GM21529 (cell line): ENCODE measurements around the gene AKAP13.
A peak's percentile ranks its signal among the peaks of the same experiment; 100 is the strongest.
"Not testable (repeated sequence)": the region's sequence is repeated elsewhere in the genome, so short reads cannot be mapped to it uniquely, and the experiment has no call there.

Experiments used
- ATAC-seq: cut with Tn5 transposase; IDR thresholded peaks from one replicate; pipeline ENCODE4 v1.9.1; 2021; ENCODE audit not compliant: unreplicated experiment

AKAP13 gene

DNA sequence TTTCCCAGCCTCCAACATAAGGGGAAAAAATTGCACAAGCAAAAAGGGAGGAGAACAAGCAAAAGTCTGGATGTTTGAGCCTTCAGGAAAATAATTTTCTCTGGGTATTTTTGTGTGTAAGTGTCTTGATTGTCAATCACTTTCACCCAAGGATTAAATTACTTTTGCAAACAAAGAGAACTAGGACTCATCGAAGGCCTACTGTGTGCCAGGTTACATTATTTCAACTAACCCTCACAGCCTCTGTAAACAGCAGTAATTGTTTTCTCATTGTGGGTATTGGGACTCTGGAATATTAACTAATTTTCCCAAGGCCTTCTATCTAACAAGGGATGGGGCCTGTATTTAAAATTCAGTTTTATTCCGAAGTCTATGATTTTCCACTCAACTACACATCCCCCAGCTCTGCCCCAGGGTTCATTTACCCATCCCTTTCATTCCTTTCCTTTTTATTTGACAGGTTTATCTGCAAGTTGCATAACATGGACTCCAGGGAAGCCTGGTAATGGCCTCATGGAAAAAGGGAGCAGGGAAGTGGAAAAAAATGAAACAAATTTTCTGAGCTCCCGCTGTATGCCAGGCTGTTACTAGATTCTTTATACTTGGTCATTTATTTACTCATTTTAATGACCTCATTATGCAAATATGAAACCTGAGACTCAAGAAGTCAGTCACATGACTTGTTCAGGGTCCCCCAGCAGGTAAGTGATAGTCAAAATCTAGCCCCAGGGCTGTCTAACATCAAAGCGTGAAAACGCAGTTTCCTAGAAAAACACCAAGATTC lies 32.9 kb upstream of the AKAP13 start:
- ATAC-seq = not testable (repeated sequence)

DNA sequence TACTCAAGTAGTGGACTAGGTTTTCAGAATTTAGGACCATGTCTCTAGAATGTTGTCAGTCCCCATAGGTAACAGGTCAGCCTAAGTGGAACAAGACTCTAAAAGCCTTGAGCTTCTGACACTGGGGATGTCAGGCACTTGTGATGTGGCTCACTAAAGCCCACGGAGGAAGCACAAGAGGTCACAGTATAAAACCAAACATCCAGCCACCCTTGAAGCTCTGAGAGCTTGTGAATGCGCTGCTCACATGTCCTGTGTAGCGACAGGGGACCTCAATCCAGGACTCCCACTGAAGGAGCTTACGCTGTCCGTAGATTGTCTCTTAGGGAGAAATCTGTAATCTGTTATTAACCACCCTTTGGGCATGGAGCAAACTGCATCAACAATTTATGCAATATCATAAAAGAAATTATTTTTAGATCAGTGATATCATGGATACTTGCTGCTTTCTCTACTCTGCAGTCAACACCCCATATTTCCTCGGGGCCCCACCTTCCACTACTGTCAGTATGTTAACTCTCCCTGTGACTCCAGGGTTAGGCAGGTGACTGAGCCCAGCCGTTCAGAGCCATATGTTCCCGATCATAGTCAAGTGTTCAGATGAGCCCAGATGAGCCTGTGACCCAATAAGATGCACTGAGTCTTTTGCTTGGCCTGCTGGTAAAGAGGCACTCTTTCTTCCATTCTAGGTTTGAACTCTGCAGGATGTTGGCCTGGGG lies 32.2 kb upstream of the AKAP13 start:
- not testable (repeated sequence) for ATAC-seq

DNA sequence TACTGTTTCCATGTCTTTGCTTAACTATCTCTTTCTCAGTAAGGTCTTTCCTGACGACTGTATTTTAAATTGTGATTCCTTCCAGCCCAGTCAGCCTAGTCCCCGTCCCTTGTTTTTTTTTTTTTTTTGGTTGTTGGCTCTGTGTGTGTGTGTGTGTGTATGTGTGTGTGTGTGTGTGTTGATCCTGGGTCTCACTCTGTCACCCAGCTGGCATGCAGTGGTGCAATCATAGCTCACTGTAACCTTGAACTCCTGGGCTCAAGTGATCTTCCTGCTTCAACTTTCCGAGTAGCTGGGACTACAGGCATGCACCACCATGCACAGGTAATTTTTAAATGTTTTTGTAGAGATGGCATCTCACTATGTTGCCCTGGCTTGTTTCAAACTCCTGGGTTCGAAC lies 31.3 kb upstream of the AKAP13 start:
- ATAC-seq = not testable (repeated sequence)

GRCh38 chr15:85350395-85350794 lies 30.0 kb upstream of the AKAP13 start:
- ATAC-seq = no peak

- ATAC-seq = not testable (repeated sequence)
Observed at GRCh38 chr15:85351501-85351900, 28.9 kb upstream of the AKAP13 start.

GRCh38 chr15:85351965-85352364 lies 28.4 kb upstream of the AKAP13 start:
- ATAC-seq = no peak

- no peak for ATAC-seq
Observed at GRCh38 chr15:85353516-85353915, 26.9 kb upstream of the AKAP13 start.

DNA sequence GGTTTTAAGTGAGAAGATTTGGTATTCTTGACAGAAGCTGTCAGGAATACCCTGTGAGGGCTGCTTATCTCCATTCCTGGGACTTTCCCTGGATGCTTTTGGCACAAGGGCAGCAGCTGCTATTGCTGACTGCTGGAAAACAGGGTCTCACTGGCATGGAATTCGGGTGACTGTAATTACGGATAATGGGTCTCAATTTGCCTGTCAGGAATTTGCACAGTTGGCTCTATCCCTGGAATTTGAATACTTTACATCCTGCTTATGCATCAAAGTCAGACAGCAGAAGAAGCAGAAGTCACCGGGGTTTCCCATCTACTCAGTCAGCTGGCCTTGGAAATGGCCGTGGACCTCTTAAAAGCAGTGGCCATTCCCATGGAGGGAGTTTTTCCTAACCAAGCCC lies 25.9 kb upstream of the AKAP13 start:
- ATAC-seq = no peak

- no peak for ATAC-seq
Observed at GRCh38 chr15:85354948-85355347, 25.5 kb upstream of the AKAP13 start.

DNA sequence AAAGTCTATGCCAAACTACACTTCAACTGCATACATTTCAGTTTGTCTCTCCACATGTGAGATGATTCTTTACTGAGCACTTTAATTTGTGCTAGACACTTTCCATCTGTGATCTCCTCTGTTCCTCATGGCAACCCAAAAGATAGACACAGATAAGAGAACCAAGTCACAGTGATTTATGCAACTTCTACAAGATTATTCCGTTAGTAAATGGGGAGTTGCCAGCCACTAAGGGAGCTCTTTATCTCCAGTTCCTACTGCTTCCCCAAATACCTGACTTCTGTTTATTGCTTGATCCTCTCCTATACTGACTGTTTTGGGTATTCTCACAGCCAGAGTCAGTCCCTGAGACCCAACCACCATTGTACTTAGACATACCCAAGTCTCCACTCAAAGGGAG lies 24.1 kb upstream of the AKAP13 start:
- no peak for ATAC-seq

GRCh38 chr15:85361323-85361722 lies 19.1 kb upstream of the AKAP13 start:
- peak; percentile 74 for ATAC-seq

DNA sequence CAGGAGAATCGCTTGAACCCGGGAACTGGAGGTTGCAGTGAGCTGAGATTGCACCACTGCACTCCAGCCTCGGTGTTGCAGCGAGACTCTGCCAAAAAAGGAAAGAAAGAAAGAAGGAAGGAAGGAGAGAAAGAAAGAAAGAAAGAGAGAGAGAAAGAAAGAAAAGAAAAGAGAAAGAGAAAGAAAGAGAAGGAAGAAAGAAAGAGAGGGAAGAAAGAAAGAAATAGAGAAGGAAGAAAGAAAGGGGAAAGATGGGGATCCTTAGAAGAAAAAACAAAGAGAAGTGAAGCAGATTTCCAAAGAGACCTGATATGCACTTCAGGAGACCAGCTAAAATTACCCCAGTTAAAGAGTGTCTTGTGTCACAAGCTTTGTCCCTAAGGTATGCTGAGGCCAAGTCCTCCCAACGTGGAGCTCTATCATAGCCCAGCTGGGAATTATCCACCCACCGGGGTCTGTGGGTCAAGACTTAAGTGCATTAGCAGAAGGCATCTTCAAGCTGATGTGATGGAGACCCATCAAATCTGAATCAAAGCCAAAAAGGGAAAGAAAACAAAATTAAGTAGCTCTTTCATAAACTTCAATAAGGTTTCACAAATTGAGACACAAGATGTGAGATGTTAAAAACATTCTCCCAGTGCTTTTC lies 17.8 kb upstream of the AKAP13 start:
- no peak for ATAC-seq

GRCh38 chr15:85365980-85366379 lies 14.4 kb upstream of the AKAP13 start:
- no peak for ATAC-seq

DNA sequence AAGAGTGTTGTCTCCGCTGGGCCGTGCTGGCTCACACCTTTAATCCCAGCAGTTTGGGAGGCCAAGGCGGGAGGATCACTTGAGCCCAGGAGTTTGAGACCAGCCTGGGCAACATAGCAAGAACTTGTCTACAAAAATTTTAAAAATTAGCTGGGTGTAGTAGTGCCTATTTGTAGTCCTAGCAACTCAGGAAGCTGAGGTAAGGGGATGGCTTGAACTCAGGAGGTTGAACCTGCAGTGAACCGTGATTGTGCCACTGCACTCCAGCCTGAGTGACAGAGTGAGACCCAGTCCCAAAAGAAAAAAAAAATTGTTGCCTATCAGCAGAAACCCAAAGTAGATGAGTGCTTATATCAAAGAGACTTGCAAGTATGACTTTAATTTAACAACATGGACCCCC lies 12.7 kb upstream of the AKAP13 start:
- no peak for ATAC-seq

DNA sequence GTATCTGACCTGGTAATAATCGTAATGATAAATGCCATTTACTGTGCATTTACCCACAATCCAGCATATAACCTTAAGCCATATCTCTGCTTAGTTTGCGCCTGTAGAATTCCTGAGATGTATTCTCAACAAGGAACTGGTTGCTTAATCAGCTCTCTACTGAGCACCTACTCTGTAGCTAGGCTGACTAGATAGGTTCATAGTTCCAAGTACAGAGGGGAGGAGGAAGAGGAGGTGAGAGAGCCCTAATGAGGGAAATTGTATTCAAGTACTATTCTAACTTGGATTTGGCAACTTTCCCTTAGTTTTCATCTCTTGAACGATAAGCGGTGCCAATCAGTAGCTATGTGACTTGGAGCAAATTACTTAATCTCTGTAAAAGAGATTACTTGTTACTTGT lies 5.6 kb upstream of the AKAP13 start:
- ATAC-seq = no peak

DNA sequence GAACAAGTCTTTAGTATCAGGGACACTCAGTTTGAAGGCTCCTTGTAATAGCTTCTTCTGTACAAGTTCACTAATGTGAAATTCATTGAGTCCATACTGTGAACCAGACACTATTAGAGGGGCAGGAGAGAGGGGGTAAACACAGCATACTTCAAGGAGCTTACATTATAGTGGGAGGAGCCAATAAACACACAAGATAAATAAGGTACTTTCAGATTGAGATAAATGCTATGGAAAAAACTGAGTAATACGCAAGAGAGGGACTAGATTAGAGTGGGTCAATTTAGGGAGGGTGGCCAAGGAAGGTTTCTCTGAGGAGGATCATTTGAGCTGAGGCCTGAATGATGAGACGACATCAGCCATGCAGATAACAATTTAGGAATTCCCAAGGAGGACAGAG lies 3.1 kb upstream of the AKAP13 start:
- ATAC-seq = no peak

GRCh38 chr15:85377986-85378385 lies 2.4 kb upstream of the AKAP13 start:
- ATAC-seq = no peak

- no peak for ATAC-seq
Observed at GRCh38 chr15:85379403-85380131, 836 bp upstream of the AKAP13 start.

DNA sequence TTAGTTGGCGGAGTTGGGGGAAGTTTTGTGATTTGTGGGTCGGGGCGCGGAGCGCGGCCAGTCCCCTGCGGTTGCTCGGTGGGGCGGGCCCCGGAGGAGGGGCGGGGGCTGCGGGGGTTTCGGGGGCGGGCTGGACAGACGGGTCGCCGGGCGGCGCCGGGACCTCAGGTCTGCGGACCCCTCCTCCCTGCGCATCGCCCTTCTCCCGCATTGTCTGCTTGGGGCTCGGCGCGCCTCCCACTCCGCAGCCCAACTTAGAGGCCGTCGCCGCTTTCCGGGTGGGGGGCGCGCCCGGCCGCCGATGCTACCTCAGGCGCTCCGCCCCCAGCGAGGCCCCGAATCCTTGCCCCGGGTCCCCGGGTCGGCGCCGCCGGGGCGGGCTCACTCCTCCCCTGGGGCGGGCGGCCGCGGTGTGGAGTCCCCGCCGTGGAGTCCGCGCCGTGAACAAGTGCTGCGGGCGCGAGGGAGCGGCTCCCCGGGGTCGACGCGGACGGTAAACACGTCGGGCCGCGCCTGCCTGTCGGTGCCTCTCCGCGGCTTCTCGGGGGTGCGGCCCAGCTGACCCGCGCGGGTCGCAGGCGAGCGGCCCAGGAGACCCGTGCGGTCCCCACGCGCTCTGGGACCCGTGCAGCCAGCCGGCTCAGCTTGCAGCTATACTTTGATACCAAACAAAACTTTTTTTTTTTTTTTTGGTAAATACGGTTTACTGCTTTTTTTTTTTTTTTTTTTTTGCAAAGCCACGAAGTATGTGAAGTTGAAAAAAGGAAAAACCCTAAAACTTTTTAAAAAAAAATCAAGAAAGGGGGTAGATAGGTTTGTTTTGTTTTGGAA lies 624 bp downstream of the AKAP13 start:
- peak; percentile 39 for ATAC-seq
